Thyroid gland (tissue), 4 donors: ENCODE data around the gene MRPL48. TPM values are rescaled to one million over a fixed set of nuclear protein-coding genes. Genes with fewer than 3 reads are reported as not detected.
"Not testable (repeated sequence)": the region's sequence is repeated elsewhere in the genome, so short reads cannot be mapped to it uniquely, and the experiment has no call there.

Source experiments
- DNase-seq, 2 donors: peaks; one replicate each; pipeline ENCODE4 v3.0.0-alpha.2; 2019
- H3K27ac ChIP-seq, 3 donors: fragments of 200-600 bp; sonication (generic); 1 replicate in 2 of 3; 2 replicates in 1 of 3; pipeline ENCODE4 v1.5.1; 2016 to 2019; ENCODE audit warnings: mild to moderate bottlenecking in 1 of 3, moderate library complexity in 1 of 3
- H3K27me3 ChIP-seq: fragments of 200-600 bp; sonication (generic); one replicate; pipeline ENCODE4 v1.5.1; 2019
- H3K36me3 ChIP-seq, 2 donors: fragments of 200-600 bp; sonication (generic); one replicate each; pipeline ENCODE4 v1.5.1; 2016 to 2019
- H3K4me1 ChIP-seq, 2 donors: fragments of 200-600 bp; sonication (generic); one replicate each; pipeline ENCODE4 v1.5.1; 2017 to 2019
- H3K4me3 ChIP-seq, 3 donors: fragments of 200-600 bp; sonication (generic); replicated peaks in 1 of 3; 1 replicate in 2 of 3; 2 replicates in 1 of 3; pipeline ENCODE4 v1.5.1; 2016; ENCODE audit warnings: mild to moderate bottlenecking in 1 of 3
- H3K9me3 ChIP-seq: fragments of 200-600 bp; sonication (generic); one replicate; pipeline ENCODE4 v1.5.1; 2017
- CTCF ChIP-seq, 6 experiments: fragments of 200-600 bp in 3 of 6; fragments of 450-650 bp in 3 of 6; sonication (generic) in 3 of 6; IDR thresholded peaks; one replicate each; pipeline ENCODE4 v1.5.1; 2016 to 2019; ENCODE audit warnings: antibody characterized with exemption in 6 of 6, mild to moderate bottlenecking in 2 of 6, inconsistent platforms in 1 of 6, moderate library complexity in 1 of 6
- POLR2A ChIP-seq, 2 donors: fragments of 450-650 bp; IDR thresholded peaks; one replicate each; pipeline ENCODE4 v1.6.1; 2017; ENCODE audit warnings: antibody characterized with exemption in 2 of 2, mild to moderate bottlenecking in 2 of 2, moderate library complexity in 1 of 2
- WGBS, 2 donors: methylation state at CpG; one replicate each; pipeline ENCODE4 v1.1.5; 2017; 5-methylcytosine and 5-hydroxymethylcytosine counted together
- intact Hi-C: fragments of 100-400 bp; cut with DNase I; formaldehyde crosslinking; loops from one replicate; pipeline ENCODE4 v1.15.1; 2023
- total RNA-seq, 4 donors: library from RNA; depleted of rRNA; stranded (reverse); fragments of >200 nt; gene quantifications; one replicate each; pipeline ENCODE4 v1.2.3, GENCODE V29; 2016

Gene MRPL48
- total RNA-seq, 4 donors from 2014 or later = 16.0 to 38.5 (median 29.8) TPM

DNA sequence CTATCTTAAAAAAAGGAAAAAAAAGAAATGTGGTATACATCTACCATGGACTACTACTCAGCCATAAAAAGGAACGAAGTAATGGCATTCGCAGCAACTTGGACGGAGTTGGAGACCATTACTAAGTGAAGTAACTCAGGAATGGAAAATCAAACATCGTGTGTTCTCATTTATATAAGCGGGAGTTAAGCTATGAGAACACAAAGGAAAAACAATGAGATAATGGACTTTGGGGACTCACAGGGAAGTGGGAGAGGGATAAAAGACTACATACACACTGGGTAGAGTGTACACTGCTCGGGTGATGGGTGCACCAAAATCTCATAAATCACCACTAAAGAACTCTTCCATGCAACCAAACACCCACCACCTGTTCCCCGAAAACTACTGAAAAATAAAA, 38.6 kb upstream of the MRPL48 start:
- peaks cover 24 to 36% of the 10 kb centered on the region in 2 donors for H3K4me1 ChIP-seq
- no peaks in the 10 kb centered on the region for H3K36me3 ChIP-seq

GRCh38 chr11:73750228-73750627, 37.4 kb upstream of the MRPL48 start:
- 76 to 78% methylated on average over 5 of the region's 5 CpGs for WGBS, 2 donors
- H3K4me3 ChIP-seq = no peak overlapping the region
- no peak for DNase-seq
- intact Hi-C loops = no loop called here
- TF ChIP-seq POLR2A (IDR thresholded peaks at IDR 0.05) (no peak), CTCF (IDR thresholded peaks at IDR 0.05) (no peak)
- peaks cover 22 to 36% of the 10 kb centered on the region in 2 donors for H3K4me1 ChIP-seq
- H3K36me3 ChIP-seq = no peaks in the 10 kb centered on the region
- H3K27ac ChIP-seq = peak overlapping the region in 1 of 3 donors; percentile 31
- no peaks in the 10 kb centered on the region for H3K27me3 ChIP-seq
- no peaks in the 10 kb centered on the region for H3K9me3 ChIP-seq

More for the DNA sequence above, 38.6 kb upstream of the MRPL48 start:
- H3K27me3 ChIP-seq = no peaks in the 10 kb centered on the region
- H3K4me3 ChIP-seq = no peak overlapping the region
- intact Hi-C loops = no loop called here
- no peaks in the 10 kb centered on the region for H3K9me3 ChIP-seq
- no peak for DNase-seq
- H3K27ac ChIP-seq = no peak overlapping the region
- TF ChIP-seq POLR2A (IDR thresholded peaks at IDR 0.05) (no peak), CTCF (IDR thresholded peaks at IDR 0.05) (no peak)
- WGBS, 2 donors = 96% methylated on average over 7 of the region's 7 CpGs

DNA sequence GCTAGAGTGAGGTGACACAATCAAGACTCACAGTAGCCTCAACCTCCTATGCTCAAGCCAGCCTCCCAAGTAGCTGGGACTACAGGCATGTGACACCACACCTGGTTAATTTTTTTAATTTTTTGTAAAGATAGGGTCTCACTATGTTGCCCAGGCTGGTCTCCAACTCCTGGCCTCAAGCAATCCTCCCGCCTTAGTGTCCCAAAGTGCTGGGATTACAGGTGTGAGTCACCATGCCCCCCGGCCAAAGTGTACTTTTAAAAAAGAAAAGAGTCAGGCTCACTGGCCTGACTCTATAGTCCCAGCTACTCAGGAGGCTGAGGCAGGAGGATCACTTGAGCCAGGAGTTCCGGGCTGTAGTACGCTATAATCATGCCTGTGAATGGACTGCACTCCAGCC, 36.8 kb upstream of the MRPL48 start:
- H3K27me3 ChIP-seq, DNase-seq, intact Hi-C loops, H3K9me3 ChIP-seq, H3K4me3 ChIP-seq, H3K36me3 ChIP-seq: not testable (repeated sequence)
- H3K4me1 ChIP-seq = peaks cover 17 to 29% of the 10 kb centered on the region in 2 donors
- H3K27ac ChIP-seq = peak overlapping the region in 2 of 3 donors; percentile 10 to 31
- WGBS, 2 donors = 98 to 100% methylated on average over 4 of the region's 4 CpGs

- H3K27me3 ChIP-seq = no peaks in the 10 kb centered on the region
- H3K9me3 ChIP-seq = no peaks in the 10 kb centered on the region
- intact Hi-C loops = no loop called here
- no peaks in the 10 kb centered on the region for H3K36me3 ChIP-seq
- 37 to 41% methylated on average over 14 of the region's 14 CpGs for WGBS, 2 donors
- H3K4me1 ChIP-seq = peaks cover 15 to 23% of the 10 kb centered on the region in 2 donors
- peak; percentile 91 to 92 for DNase-seq
- no peak for TF ChIP-seq CTCF (IDR thresholded peaks at IDR 0.05)
- no peak for TF ChIP-seq POLR2A (IDR thresholded peaks at IDR 0.05)
- peak overlapping the region; percentile 65 to 82 (median 73) for H3K27ac ChIP-seq
- no peak overlapping the region for H3K4me3 ChIP-seq
These were observed 35.3 kb upstream of the MRPL48 start for GRCh38 chr11:73752216-73752867.

GRCh38 chr11:73752903-73753302, 34.8 kb upstream of the MRPL48 start:
- Histone ChIP-seq H3K4me3 (no peak overlapping the region), H3K9me3 (no peaks in the 10 kb centered on the region), H3K27ac (peak overlapping the region; percentile 65 to 82 (median 73)), H3K27me3 (no peaks in the 10 kb centered on the region), H3K36me3 (no peaks in the 10 kb centered on the region), H3K4me1 (peaks cover 18 to 23% of the 10 kb centered on the region in 2 donors)
- 31 to 34% methylated on average over 7 of the region's 7 CpGs for WGBS, 2 donors
- no peak for TF ChIP-seq POLR2A (IDR thresholded peaks at IDR 0.05)
- peak in 1 of 6 experiments; percentile 19 for TF ChIP-seq CTCF (IDR thresholded peaks at IDR 0.05)
- intact Hi-C loops = no loop called here
- peak; percentile 81 to 85 for DNase-seq
